HepG2 (cell line): Measurements from ENCODE around the gene NOTUM. TPM values are rescaled to one million over a fixed set of nuclear protein-coding genes. Genes with fewer than 3 reads are reported as not detected.

Experiments used
- ARHGAP35 ChIP-seq: sonication (generic); formaldehyde crosslinking; IDR thresholded peaks from 2 replicates; pipeline ENCODE4 v1.9.0; 2022; ENCODE audit warnings: mild to moderate bottlenecking, inconsistent platforms, moderate library complexity, missing genetic modification reagents, borderline replicate concordance
- HHEX ChIP-seq: IDR thresholded peaks from 2 replicates; pipeline ENCODE4 v1.6.1; 2016; ENCODE audit warnings: control low read depth
- HNRNPL ChIP-seq: fragments of 200-400 bp; formaldehyde crosslinking; IDR thresholded peaks from 2 replicates; pipeline ENCODE4 v1.6.1; 2017; ENCODE audit warnings: mild to moderate bottlenecking, low read depth, low read length
- HNRNPLL ChIP-seq: fragments of 200-400 bp; formaldehyde crosslinking; IDR thresholded peaks from 2 replicates; pipeline ENCODE4 v1.6.1; 2017; ENCODE audit warnings: mild to moderate bottlenecking, low read depth, low read length; ENCODE audit not compliant: poor library complexity, severe bottlenecking
- IKZF4 ChIP-seq: sonication (generic); formaldehyde crosslinking; IDR thresholded peaks from 2 replicates; pipeline ENCODE4 v1.5.1; 2020; ENCODE audit warnings: borderline replicate concordance, mild to moderate bottlenecking, low read depth, missing genetic modification reagents; ENCODE audit errors: not compliant biosample characterization
- JUN ChIP-seq: sonication (generic); formaldehyde crosslinking; IDR thresholded peaks from 2 replicates; pipeline ENCODE4 v1.4.0; 2020; ENCODE audit warnings: mild to moderate bottlenecking, missing genetic modification reagents
- KDM5B ChIP-seq: sonication (generic); formaldehyde crosslinking; IDR thresholded peaks from 2 replicates; pipeline ENCODE4 v1.4.0; 2020; ENCODE audit warnings: missing genetic modification reagents, mild to moderate bottlenecking, borderline replicate concordance
- NCOA2 ChIP-seq: sonication (generic); formaldehyde crosslinking; IDR thresholded peaks from 2 replicates; pipeline ENCODE4 v1.8.0; 2022; ENCODE audit warnings: inconsistent platforms
- NFYB ChIP-seq: sonication (generic); formaldehyde crosslinking; IDR thresholded peaks from 2 replicates; pipeline ENCODE4 v1.4.0; 2020; ENCODE audit warnings: missing genetic modification reagents
- PPARG ChIP-seq: conservative IDR thresholded peaks from 2 replicates; pipeline ENCODE4 v1.6.1; 2016; ENCODE audit warnings: missing biosample characterization, missing genetic modification reagents
- SMC3 ChIP-seq: IDR thresholded peaks from 2 replicates; pipeline ENCODE4 v1.6.1; 2011; ENCODE audit warnings: low read length, improper control_type of control experiment
- SP2 ChIP-seq: sonication (generic); formaldehyde crosslinking; IDR thresholded peaks from 2 replicates; pipeline ENCODE4 v1.5.1; 2020; ENCODE audit warnings: mild to moderate bottlenecking, missing genetic modification reagents
- TEAD3 ChIP-seq: optimal IDR thresholded peaks from 2 replicates; pipeline ENCODE3; 2016; ENCODE audit warnings: borderline replicate concordance
- ZFP41 ChIP-seq: sonication (generic); formaldehyde crosslinking; IDR thresholded peaks from 2 replicates; pipeline ENCODE4 v1.4.0; 2020; ENCODE audit warnings: mild to moderate bottlenecking, missing genetic modification reagents, borderline replicate concordance
- ZMYM4 ChIP-seq: sonication (generic); formaldehyde crosslinking; IDR thresholded peaks from 2 replicates; pipeline ENCODE4 v1.8.1; 2023; ENCODE audit warnings: mild to moderate bottlenecking, missing genetic modification reagents
- ZNF143 ChIP-seq: sonication (generic); formaldehyde crosslinking; IDR thresholded peaks from 2 replicates; pipeline ENCODE4 v1.4.0; 2020; ENCODE audit warnings: missing genetic modification reagents
- ZNF234 ChIP-seq: sonication (generic); formaldehyde crosslinking; conservative IDR thresholded peaks from 2 replicates; pipeline ENCODE4 v1.5.1; 2020; ENCODE audit warnings: mild to moderate bottlenecking, missing genetic modification reagents
- ZNF367 ChIP-seq: sonication (generic); formaldehyde crosslinking; IDR thresholded peaks from 2 replicates; pipeline ENCODE4 v1.4.0; 2020; ENCODE audit warnings: missing genetic modification reagents, borderline replicate concordance
- ZNF382 ChIP-seq: sonication (generic); formaldehyde crosslinking; IDR thresholded peaks from 2 replicates; pipeline ENCODE4 v1.5.0; 2020; ENCODE audit warnings: missing genetic modification reagents, mild to moderate bottlenecking, borderline replicate concordance
- ZNF792 ChIP-seq: IDR thresholded peaks from 2 replicates; pipeline ENCODE4 v1.6.1; 2016
- polyA plus RNA-seq, 8 experiments: library from polyadenylated mRNA; depleted of rRNA in 3 of 8; stranded (reverse) in 7 of 8; unstranded in 1 of 8; fragments of >200 nt; fragmentation: Illumina TruSeq in 4 of 8; extraction: Trizol in 4 of 8; gene quantifications; 2 replicates each; pipeline versions ENCODE4 v1.2.1 to v1.2.3, GENCODE V29; 2011 to 2016; ENCODE audit warnings: low read depth in 4 of 8, missing spikeins in 1 of 8, mixed read lengths in 1 of 8; ENCODE audit not compliant: insufficient read depth in 1 of 8
- total RNA-seq, 5 experiments: library from RNA; depleted of rRNA; stranded (reverse); fragments of >200 nt; fragmentation: Illumina TruSeq; extraction: Trizol; gene quantifications; 2 replicates each; pipeline ENCODE4 v1.2.3, GENCODE V29; 2016; ENCODE audit warnings: low read depth in 1 of 5
- TF ChIP-seq, protein P1 (sequence below): sonication (generic); formaldehyde crosslinking; IDR thresholded peaks from 2 replicates; pipeline ENCODE4 v1.8.0; 2022; ENCODE audit warnings: mild to moderate bottlenecking, missing genetic modification reagents, moderate library complexity
- TF ChIP-seq, protein P2 (sequence below): sonication (generic); formaldehyde crosslinking; IDR thresholded peaks from 2 replicates; pipeline ENCODE4 v1.4.0; 2020; ENCODE audit warnings: missing genetic modification reagents
- TF ChIP-seq, protein P3 (sequence below): IDR thresholded peaks from 2 replicates; pipeline ENCODE4 v1.6.1; 2018; ENCODE audit warnings: missing genetic modification reagents, mild to moderate bottlenecking, missing compliant biosample characterization

NOTUM gene
- total and polyA plus RNA-seq, 2 of the 13 experiments (the other 11 are each of a cell fraction or from before 2014, with no cell fraction given) = 150 to 160 TPM

DNA sequence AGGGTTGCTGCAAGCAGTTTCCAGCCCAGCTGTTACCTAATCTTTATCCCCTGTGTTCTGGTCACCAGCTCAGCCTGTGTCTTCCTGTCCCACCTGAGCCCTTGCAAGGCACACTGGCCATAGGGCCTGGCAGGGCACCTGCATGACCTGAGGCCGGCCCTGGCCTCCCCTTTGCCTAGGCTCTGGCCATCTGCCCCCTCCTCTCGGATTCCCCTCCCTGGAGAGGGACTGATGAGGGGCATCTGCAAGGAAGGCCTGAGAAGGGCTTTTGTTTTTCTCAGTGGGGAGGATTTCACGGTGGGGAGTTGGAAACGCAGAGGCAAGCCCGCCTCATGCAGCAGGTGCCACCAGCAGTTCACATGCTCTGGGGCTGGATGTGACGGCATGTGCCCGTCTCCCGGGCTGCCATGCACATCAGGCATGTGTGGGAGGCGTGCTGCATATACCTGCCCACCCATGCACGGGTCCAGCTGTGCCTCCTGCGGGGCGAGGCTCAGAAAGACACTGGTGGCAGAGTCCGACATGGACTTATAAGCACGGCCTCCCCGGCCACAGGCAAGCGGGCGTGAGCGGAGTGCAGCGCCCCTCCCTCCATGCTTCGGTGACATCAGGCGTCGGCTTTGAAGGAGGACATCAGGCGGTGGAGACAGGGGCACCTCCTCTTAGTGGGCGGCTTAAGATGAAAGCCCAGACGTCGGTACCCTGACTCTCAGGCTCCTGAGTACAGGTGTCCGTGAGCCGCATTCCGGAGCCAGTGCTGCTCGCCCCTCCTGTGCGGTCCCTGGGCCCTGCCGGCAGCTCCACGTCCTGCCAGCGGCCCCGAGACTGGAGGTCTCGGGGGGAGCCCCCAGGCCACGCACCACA is 33.0 kb upstream of the NOTUM start (continued):
- TF ChIP-seq HNRNPLL (peak; percentile 64), ZNF234 (CRISPR knock-in tag) (no peak), ZNF792 (no peak), ZMYM4 (peak; percentile 39; the same call in 1 of the 2 replicates), ZNF143 (CRISPR knock-in tag) (peak; percentile 37; the same call in 1 of the 2 replicates), TEAD3 (no peak), ZNF367 (CRISPR knock-in tag) (no peak), SMC3 (no peak), NFYB (no peak), PPARG (CRISPR knock-in tag) (no peak), HNRNPL (peak; percentile 96), ARHGAP35 (CRISPR knock-in tag) (peak; percentile 61), NCOA2 (CRISPR knock-in tag) (0 out of 2 replicates have a peak, but pooled peaks have one; percentile 27), JUN (no peak; the same call in 1 of the 2 replicates), SP2 (CRISPR knock-in tag) (no peak), HHEX (CRISPR knock-in tag) (no peak; the same call in 1 of the 2 replicates), ZFP41 (CRISPR knock-in tag) (no peak; the same call in 1 of the 2 replicates), KDM5B (CRISPR knock-in tag) (no peak), IKZF4 (peak; percentile 88), ZNF382 (CRISPR knock-in tag) (no peak)
- TF ChIP-seq, protein P1, sequence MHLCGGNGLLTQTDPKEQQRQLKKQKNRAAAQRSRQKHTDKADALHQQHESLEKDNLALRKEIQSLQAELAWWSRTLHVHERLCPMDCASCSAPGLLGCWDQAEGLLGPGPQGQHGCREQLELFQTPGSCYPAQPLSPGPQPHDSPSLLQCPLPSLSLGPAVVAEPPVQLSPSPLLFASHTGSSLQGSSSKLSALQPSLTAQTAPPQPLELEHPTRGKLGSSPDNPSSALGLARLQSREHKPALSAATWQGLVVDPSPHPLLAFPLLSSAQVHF (CRISPR knock-in tag) = peak; percentile 15; the same call in 1 of the 2 replicates
- TF ChIP-seq, protein P2, sequence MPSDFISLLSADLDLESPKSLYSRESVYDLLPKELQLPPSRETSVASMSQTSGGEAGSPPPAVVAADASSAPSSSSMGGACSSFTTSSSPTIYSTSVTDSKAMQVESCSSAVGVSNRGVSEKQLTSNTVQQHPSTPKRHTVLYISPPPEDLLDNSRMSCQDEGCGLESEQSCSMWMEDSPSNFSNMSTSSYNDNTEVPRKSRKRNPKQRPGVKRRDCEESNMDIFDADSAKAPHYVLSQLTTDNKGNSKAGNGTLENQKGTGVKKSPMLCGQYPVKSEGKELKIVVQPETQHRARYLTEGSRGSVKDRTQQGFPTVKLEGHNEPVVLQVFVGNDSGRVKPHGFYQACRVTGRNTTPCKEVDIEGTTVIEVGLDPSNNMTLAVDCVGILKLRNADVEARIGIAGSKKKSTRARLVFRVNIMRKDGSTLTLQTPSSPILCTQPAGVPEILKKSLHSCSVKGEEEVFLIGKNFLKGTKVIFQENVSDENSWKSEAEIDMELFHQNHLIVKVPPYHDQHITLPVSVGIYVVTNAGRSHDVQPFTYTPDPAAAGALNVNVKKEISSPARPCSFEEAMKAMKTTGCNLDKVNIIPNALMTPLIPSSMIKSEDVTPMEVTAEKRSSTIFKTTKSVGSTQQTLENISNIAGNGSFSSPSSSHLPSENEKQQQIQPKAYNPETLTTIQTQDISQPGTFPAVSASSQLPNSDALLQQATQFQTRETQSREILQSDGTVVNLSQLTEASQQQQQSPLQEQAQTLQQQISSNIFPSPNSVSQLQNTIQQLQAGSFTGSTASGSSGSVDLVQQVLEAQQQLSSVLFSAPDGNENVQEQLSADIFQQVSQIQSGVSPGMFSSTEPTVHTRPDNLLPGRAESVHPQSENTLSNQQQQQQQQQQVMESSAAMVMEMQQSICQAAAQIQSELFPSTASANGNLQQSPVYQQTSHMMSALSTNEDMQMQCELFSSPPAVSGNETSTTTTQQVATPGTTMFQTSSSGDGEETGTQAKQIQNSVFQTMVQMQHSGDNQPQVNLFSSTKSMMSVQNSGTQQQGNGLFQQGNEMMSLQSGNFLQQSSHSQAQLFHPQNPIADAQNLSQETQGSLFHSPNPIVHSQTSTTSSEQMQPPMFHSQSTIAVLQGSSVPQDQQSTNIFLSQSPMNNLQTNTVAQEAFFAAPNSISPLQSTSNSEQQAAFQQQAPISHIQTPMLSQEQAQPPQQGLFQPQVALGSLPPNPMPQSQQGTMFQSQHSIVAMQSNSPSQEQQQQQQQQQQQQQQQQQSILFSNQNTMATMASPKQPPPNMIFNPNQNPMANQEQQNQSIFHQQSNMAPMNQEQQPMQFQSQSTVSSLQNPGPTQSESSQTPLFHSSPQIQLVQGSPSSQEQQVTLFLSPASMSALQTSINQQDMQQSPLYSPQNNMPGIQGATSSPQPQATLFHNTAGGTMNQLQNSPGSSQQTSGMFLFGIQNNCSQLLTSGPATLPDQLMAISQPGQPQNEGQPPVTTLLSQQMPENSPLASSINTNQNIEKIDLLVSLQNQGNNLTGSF (CRISPR knock-in tag) = 0 out of 2 replicates have a peak, but pooled peaks have one; percentile 19
- TF ChIP-seq, protein P3, sequence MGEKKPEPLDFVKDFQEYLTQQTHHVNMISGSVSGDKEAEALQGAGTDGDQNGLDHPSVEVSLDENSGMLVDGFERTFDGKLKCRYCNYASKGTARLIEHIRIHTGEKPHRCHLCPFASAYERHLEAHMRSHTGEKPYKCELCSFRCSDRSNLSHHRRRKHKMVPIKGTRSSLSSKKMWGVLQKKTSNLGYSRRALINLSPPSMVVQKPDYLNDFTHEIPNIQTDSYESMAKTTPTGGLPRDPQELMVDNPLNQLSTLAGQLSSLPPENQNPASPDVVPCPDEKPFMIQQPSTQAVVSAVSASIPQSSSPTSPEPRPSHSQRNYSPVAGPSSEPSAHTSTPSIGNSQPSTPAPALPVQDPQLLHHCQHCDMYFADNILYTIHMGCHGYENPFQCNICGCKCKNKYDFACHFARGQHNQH (CRISPR knock-in tag) = no peak; the same call in 1 of the 2 replicates
